H1 (cell line): Measurements from ENCODE around the gene CCDC24. TPM values are rescaled to one million over a fixed set of nuclear protein-coding genes. Genes with fewer than 3 reads are reported as not detected.

ENCODE experiments used
- CTCF ChIA-PET: fragments of 300-600 bp; sonication (Branson Sonifier 250); formaldehyde crosslinking; loops from one replicate; lab custom pipeline; 2021; ENCODE audit not compliant: partially characterized antibody; lab: Charles Lee
- POLR2A ChIA-PET: fragments of 300-600 bp; sonication (Branson Sonifier 250); formaldehyde crosslinking; loops from one replicate; lab custom pipeline; 2021; ENCODE audit warnings: inconsistent platforms; ENCODE audit not compliant: partially characterized antibody; lab: Charles Lee
- DNase-seq, 2 experiments: peaks; one replicate each; pipeline versions ENCODE4 v3.0.0 to v3.0.0-alpha.2; 2010 to 2022; ENCODE audit warnings: low spot score in 2 of 2, low read depth in 1 of 2, mixed read lengths in 1 of 2
- FAIRE-seq: peaks from 2 replicates; lab custom pipeline; 2011; peaks lifted over from hg19 to GRCh38; lab: Jason Lieb, UNC
- H2AFZ ChIP-seq: 2 replicates; pipeline ENCODE4 v1.8.1; 2012; ENCODE audit warnings: low read length, inconsistent platforms
- H2AK5ac ChIP-seq: 2 replicates; pipeline ENCODE4 v1.6.1; 2013; ENCODE audit warnings: low read depth, low read length
- H2BK120ac ChIP-seq: replicated peaks from 2 replicates; pipeline ENCODE3; 2013; ENCODE audit warnings: low read depth, low read length, inconsistent platforms
- H2BK12ac ChIP-seq: 2 replicates; pipeline ENCODE4 v1.6.1; 2013; ENCODE audit warnings: low read depth, low read length
- H2BK15ac ChIP-seq: 2 replicates; pipeline ENCODE4 v1.6.1; 2013; ENCODE audit warnings: low read length
- H2BK20ac ChIP-seq: 2 replicates; pipeline ENCODE4 v1.6.1; 2013; ENCODE audit warnings: low read length
- H2BK5ac ChIP-seq: 2 replicates; pipeline ENCODE4 v1.6.1; 2013; ENCODE audit warnings: low read depth, low read length
- H3K14ac ChIP-seq: 2 replicates; pipeline ENCODE4 v1.6.1; 2013; ENCODE audit warnings: inconsistent platforms; ENCODE audit not compliant: insufficient read length
- H3K18ac ChIP-seq: 2 replicates; pipeline ENCODE4 v1.6.1; 2013; ENCODE audit warnings: low read length; ENCODE audit errors: extremely low read depth
- H3K23ac ChIP-seq: 2 replicates; pipeline ENCODE4 v1.6.1; 2013; ENCODE audit warnings: inconsistent platforms; ENCODE audit not compliant: insufficient read length
- H3K23me2 ChIP-seq: 2 replicates; pipeline ENCODE4 v1.6.1; 2013; ENCODE audit warnings: low read depth, low read length
- H3K27ac ChIP-seq: 2 replicates; pipeline ENCODE4 v1.6.1; 2011; ENCODE audit warnings: low read depth, low read length, inconsistent platforms
- H3K27me3 ChIP-seq, 4 experiments: replicated peaks in 1 of 4; 1 replicate in 1 of 4; 2 replicates in 3 of 4; pipeline versions ENCODE4 v1.6.1 to v1.8.1; 2011 to 2013; ENCODE audit warnings: low read length in 3 of 4, mild to moderate bottlenecking in 3 of 4, inconsistent platforms in 2 of 4, mixed read lengths in 2 of 4, moderate library complexity in 1 of 4; ENCODE audit not compliant: control insufficient read depth in 3 of 4, insufficient read depth in 3 of 4; ENCODE audit errors: extremely low read depth in 1 of 4
- H3K36me3 ChIP-seq, 4 experiments: 2 replicates each; pipeline versions ENCODE4 v1.6.1 to v1.8.1; 2011 to 2013; ENCODE audit warnings: mild to moderate bottlenecking in 4 of 4, low read length in 3 of 4, moderate library complexity in 2 of 4, control low read depth in 1 of 4, inconsistent platforms in 1 of 4; ENCODE audit not compliant: insufficient read depth in 4 of 4, control insufficient read depth in 2 of 4
- H3K4ac ChIP-seq: replicated peaks from 2 replicates; pipeline ENCODE3; 2013; ENCODE audit warnings: low read length, low read depth, mixed read lengths, inconsistent platforms; ENCODE audit not compliant: insufficient read length
- H3K4me1 ChIP-seq, 4 experiments: replicated peaks in 1 of 4; 1 replicate in 1 of 4; 2 replicates in 3 of 4; pipeline versions ENCODE4 v1.6.1 to v1.8.1; 2011 to 2013; ENCODE audit warnings: low read length in 3 of 4, inconsistent platforms in 2 of 4, mixed read lengths in 1 of 4; ENCODE audit not compliant: insufficient read depth in 4 of 4, control insufficient read depth in 3 of 4
- H3K4me2 ChIP-seq, 2 experiments: 2 replicates each; pipeline versions ENCODE4 v1.6.1 to v1.8.1; 2011 to 2013; ENCODE audit warnings: low read depth in 2 of 2, low read length in 2 of 2, control low read depth in 1 of 2, inconsistent platforms in 1 of 2, mild to moderate bottlenecking in 1 of 2; ENCODE audit not compliant: insufficient read depth in 1 of 2
- H3K4me3 ChIP-seq, 4 experiments: fragments of 200-600, 300-600 bp in 1 of 4; sonication (generic), shearing (Covaris generic), sonication (Bioruptor Twin) in 1 of 4; 2 replicates each; pipeline versions ENCODE4 v1.5.1 to v1.8.1; 2011 to 2016; ENCODE audit warnings: low read length in 4 of 4, low read depth in 3 of 4, control low read depth in 2 of 4, inconsistent platforms in 2 of 4, mild to moderate bottlenecking in 2 of 4, mixed read lengths in 1 of 4, moderate library complexity in 1 of 4; ENCODE audit not compliant: insufficient read depth in 2 of 4; ENCODE audit errors: extremely low read depth in 1 of 4
- H3K56ac ChIP-seq: replicated peaks from 2 replicates; pipeline ENCODE3; 2013; ENCODE audit warnings: low read depth, mild to moderate bottlenecking, mixed read lengths, low read length, inconsistent platforms; ENCODE audit not compliant: insufficient read length
- H3K79me1 ChIP-seq: 2 replicates; pipeline ENCODE4 v1.6.1; 2013; ENCODE audit warnings: low read depth, low read length, control low read depth
- H3K79me2 ChIP-seq, 2 experiments: 2 replicates each; pipeline versions ENCODE4 v1.6.1 to v1.8.1; 2012 to 2013; ENCODE audit warnings: low read length in 2 of 2, mild to moderate bottlenecking in 2 of 2, inconsistent platforms in 1 of 2; ENCODE audit not compliant: insufficient read depth in 2 of 2, control insufficient read depth in 1 of 2
- H3K9ac ChIP-seq, 4 experiments: replicated peaks in 1 of 4; 1 replicate in 1 of 4; 2 replicates in 3 of 4; pipeline versions ENCODE4 v1.6.1 to v1.8.1; 2011 to 2013; ENCODE audit warnings: low read depth in 3 of 4, low read length in 3 of 4, control low read depth in 2 of 4, mild to moderate bottlenecking in 2 of 4, moderate library complexity in 2 of 4, inconsistent platforms in 1 of 4; ENCODE audit errors: extremely low read depth in 1 of 4
- H3K9me3 ChIP-seq, 2 experiments: 2 replicates each; pipeline versions ENCODE4 v1.6.1 to v1.8.1; 2012 to 2013; ENCODE audit warnings: mild to moderate bottlenecking in 2 of 2, moderate library complexity in 2 of 2, control low read depth in 1 of 2, inconsistent platforms in 1 of 2, low read depth in 1 of 2, low read length in 1 of 2, mixed read lengths in 1 of 2; ENCODE audit not compliant: insufficient read depth in 2 of 2
- H4K20me1 ChIP-seq, 2 experiments: replicated peaks in 1 of 2; 2 replicates each; pipeline versions ENCODE3 to v1.8.1; 2011 to 2013; ENCODE audit warnings: inconsistent platforms in 2 of 2, low read length in 2 of 2, mild to moderate bottlenecking in 1 of 2; ENCODE audit not compliant: insufficient read depth in 2 of 2, control insufficient read depth in 1 of 2
- H4K5ac ChIP-seq: 2 replicates; pipeline ENCODE4 v1.6.1; 2013; ENCODE audit warnings: low read length, low read depth, mixed read lengths, inconsistent platforms; ENCODE audit not compliant: insufficient read length
- H4K8ac ChIP-seq: 2 replicates; pipeline ENCODE4 v1.8.0; 2013; ENCODE audit warnings: mild to moderate bottlenecking, moderate library complexity, low read length, inconsistent platforms; ENCODE audit not compliant: insufficient read depth; ENCODE audit errors: extremely low read depth
- H4K91ac ChIP-seq: replicated peaks from 2 replicates; pipeline ENCODE3; 2013; ENCODE audit warnings: low read length, mixed read lengths, inconsistent platforms; ENCODE audit not compliant: insufficient read length
- SIN3A ChIP-seq, 2 experiments: IDR thresholded peaks in 1 of 2; conservative IDR thresholded peaks in 1 of 2; 2 replicates each; pipeline ENCODE4 v1.6.1; 2011 to 2012; ENCODE audit warnings: low read length in 2 of 2, improper control_type of control experiment in 1 of 2, low read depth in 1 of 2, mild to moderate bottlenecking in 1 of 2
- WGBS, 2 experiments: shearing (Covaris generic) in 1 of 2; methylation state at CpG; one replicate each; pipeline versions ENCODE4 v1.1.6 to v1.1.7; 2013 to 2015; ENCODE audit warnings: low lambda C conversion rate in 2 of 2, mixed read lengths in 2 of 2, inconsistent platforms in 1 of 2, low coverage in 1 of 2, missing lambda C conversion rate in 1 of 2; ENCODE audit not compliant: insufficient replicate concordance in 2 of 2, insufficient coverage in 1 of 2, insufficient read length in 1 of 2; ENCODE audit errors: extremely low coverage in 1 of 2, missing lambda C conversion rate in 1 of 2; 5-methylcytosine and 5-hydroxymethylcytosine counted together
- polyA plus RNA-seq, 7 experiments: library from polyadenylated mRNA; depleted of rRNA in 3 of 7; stranded (reverse) in 5 of 7; unstranded in 2 of 7; fragments of >200 nt in 5 of 7; fragments of 200-250 nt in 2 of 7; gene quantifications; 1 replicate in 5 of 7; 2 replicates in 1 of 7; 4 replicates in 1 of 7; pipeline versions ENCODE4 v1.2.1 to v1.2.3, GENCODE V29; 2011 to 2013; ENCODE audit warnings: missing spikeins in 2 of 7, mixed read lengths in 2 of 7
- total RNA-seq: library from RNA; stranded (reverse); fragmentation: NEBNext Ultra II Directional; extraction: Animal tissue kit (Norgen Biotek cat#: 25700); gene quantifications from 2 replicates; pipeline ENCODE4 v1.2.1, GENCODE V29; 2021

Gene CCDC24
- total and polyA plus RNA-seq, 2 of the 8 experiments (the other 6 are each of a cell fraction or from before 2014, with no cell fraction given) = 11.2 to 11.4 TPM

DNA sequence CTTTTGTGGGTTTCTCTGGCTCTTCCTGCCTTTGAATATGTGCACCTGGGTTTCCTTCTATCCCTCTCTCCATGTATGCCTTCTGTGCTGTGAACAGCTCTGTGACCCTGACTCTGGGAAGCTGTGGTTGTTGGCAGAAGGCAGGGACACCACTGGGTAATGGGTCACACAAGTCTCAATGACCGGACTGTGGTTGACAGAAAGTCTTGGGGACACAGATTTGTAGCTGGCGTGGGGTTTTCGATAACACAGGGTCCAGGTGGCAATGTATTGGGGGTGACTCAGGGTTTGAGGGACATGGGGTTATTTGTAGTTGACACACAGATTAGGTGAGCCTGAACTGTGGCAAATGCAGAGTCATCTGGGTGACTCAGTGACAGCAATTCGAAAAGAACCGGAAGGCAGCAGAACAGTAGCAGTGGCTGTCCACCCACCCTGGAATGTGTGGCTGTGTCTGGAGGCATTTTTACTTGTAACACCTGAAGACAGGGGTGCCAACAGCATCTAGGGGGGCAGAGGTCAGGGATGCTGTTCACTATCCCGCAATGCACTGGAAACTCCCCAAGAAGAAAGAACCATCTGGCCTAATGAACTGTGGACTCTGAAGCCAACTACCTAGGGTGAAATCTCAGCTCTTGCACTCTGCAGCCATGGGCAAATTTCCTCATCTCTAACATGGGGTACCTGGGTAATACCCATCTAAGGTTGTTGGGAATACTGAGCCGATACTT lies 52.8 kb downstream of the CCDC24 start:
- Histone ChIP-seq H4K20me1 (no peaks in the 10 kb centered on the region), H3K4ac (no peak overlapping the region), H3K9ac (no peak overlapping the region), H3K4me2 (no peak overlapping the region), H3K23me2 (no peaks in the 10 kb centered on the region), H4K91ac (no peak overlapping the region), H2BK20ac (no peak overlapping the region), H4K5ac (no peak overlapping the region), H3K36me3 (no peaks in the 10 kb centered on the region), H2AFZ (no peak overlapping the region), H3K27me3 (peaks cover 0 to 5% (median 0%) of the 10 kb centered on the region in 4 experiments; a peak in 3 of 7 replicates), H2BK120ac (no peak overlapping the region), H2BK12ac (no peak overlapping the region), H3K4me3 (no peak overlapping the region), H3K18ac (no peak overlapping the region), H2AK5ac (no peak overlapping the region), H3K4me1 (peaks cover 0 to 3% (median 2%) of the 10 kb centered on the region in 4 experiments; a peak in 4 of 7 replicates), H3K23ac (no peak overlapping the region), H3K27ac (no peak overlapping the region), H2BK5ac (no peak overlapping the region), H3K14ac (no peak overlapping the region), H2BK15ac (no peak overlapping the region), H4K8ac (no peak overlapping the region), H3K9me3 (no peaks in the 10 kb centered on the region), H3K56ac (no peak overlapping the region), H3K79me1 (no peaks in the 10 kb centered on the region), H3K79me2 (no peaks in the 10 kb centered on the region)
- ChIA-PET CTCF (interaction anchor here (1.1 to 16.4 kb wide), 6 partner anchors 10 to 280 kb away, joined by 3 to 478 read pairs (median 16); partner anchors contain the start of genes ARTN, CCDC24 and SLC6A9), POLR2A (interaction anchor here (0.6 to 3.9 kb wide), 9 partner anchors 10 to 1278 kb away, joined by 3 to 18 read pairs (median 4); partner anchors contain the start of genes CCDC24 and SLC6A9)
- no peak for TF ChIP-seq SIN3A (conservative IDR thresholded peaks at IDR 0.05 in 1 of 2, IDR thresholded peaks at IDR 0.05 in 1 of 2; ENCODE audit: low read depth in 1 of 2, low read length in 2 of 2)
- WGBS, 2 experiments = 94% methylated on average over 7 of the region's 7 CpGs; no CpG with 5 or more reads in 1 of the 2 experiments
- FAIRE-seq (no peak), DNase-seq (no peak)
